Measurements from ENCODE around the gene TSPAN10. TPM values are rescaled to one million over a fixed set of nuclear protein-coding genes. Genes with fewer than 3 reads are reported as not detected.

TSPAN10 gene
- total and polyA plus RNA-seq, 2 of the 13 experiments (the other 11 are each of a cell fraction or from before 2014, with no cell fraction given), result 0.54 to 0.75 TPM

- TF ChIP-seq PBX3 (CRISPR knock-in tag; IDR thresholded peaks at IDR 0.05; ENCODE audit: borderline replicate concordance) (no peak), ZBED4 (CRISPR knock-in tag; IDR thresholded peaks at IDR 0.05; ENCODE audit: borderline replicate concordance) (no peak)
These were observed 33.0 kb upstream of the TSPAN10 start (continued) for GRCh38 chr17:81603846-81604610.

GRCh38 chr17:81607431-81607830, 29.6 kb upstream of the TSPAN10 start:
- in situ Hi-C loops (cut with HindIII; ENCODE audit: extremely low pct_ligation_motif_present, low pct_unique_long_range_greater_than_20kb), result no loop called here
- FAIRE-seq (no peak), ATAC-seq (no peak), DNase-seq (ENCODE audit: low spot score) (no peak)
- no TSS peak for BruUV-seq (replicated peaks)
- H3K4me2 ChIP-seq (ENCODE audit: low read depth, low read length), result no peak overlapping the region
- H3K4me3 ChIP-seq (replicated peaks in 1 of 3; ENCODE audit: insufficient read depth in 1 of 3, low read depth in 2 of 3, low read length in 3 of 3), result no peak overlapping the region
- H3K9ac ChIP-seq (ENCODE audit: insufficient read depth, low read depth, low read length), result no peak overlapping the region
- CTCF ChIA-PET (ENCODE audit: low intra/inter-chr PET ratio, low total read pairs), result no interaction called here
- no peak overlapping the region for H3K27ac ChIP-seq (ENCODE audit: extremely low read length, insufficient read depth, low read length)
- H3K27me3 ChIP-seq (ENCODE audit: control insufficient read depth in 1 of 2, insufficient read depth in 2 of 2, low read length in 2 of 2), result no peaks in the 10 kb centered on the region
- H3K36me3 ChIP-seq (replicated peaks in 1 of 2; ENCODE audit: control insufficient read depth in 1 of 2, insufficient read depth in 2 of 2, low read length in 2 of 2), result peaks cover 36 to 73% of the 10 kb centered on the region in 2 experiments
- no peaks in the 10 kb centered on the region for H3K9me3 ChIP-seq (ENCODE audit: low read length)
- H3K4me1 ChIP-seq (ENCODE audit: insufficient read depth, low read length), result no peaks in the 10 kb centered on the region
- intact Hi-C loops (cut with micrococcal nuclease; ENCODE audit: unreplicated experiment), result no loop called here
- peaks cover 4% of the 10 kb centered on the region for H3K79me2 ChIP-seq (ENCODE audit: insufficient read depth, low read length)
- no peak overlapping the region for H2AFZ ChIP-seq (ENCODE audit: low read length)
- POLR2A ChIA-PET, result no interaction called here
- WGBS (ENCODE audit: low lambda C conversion rate), result 98% methylated on average over 6 of the region's 6 CpGs
- H4K20me1 ChIP-seq (ENCODE audit: insufficient read depth, low read length), result no peaks in the 10 kb centered on the region; the same call in 1 of the 2 replicates
- TF ChIP-seq IRX3 (CRISPR knock-in tag; IDR thresholded peaks at IDR 0.05; ENCODE audit: borderline replicate concordance, low read depth) (no peak), TOPORS (CRISPR knock-in tag; IDR thresholded peaks at IDR 0.05) (no peak), ZNF652 (CRISPR knock-in tag; IDR thresholded peaks at IDR 0.05; ENCODE audit: borderline replicate concordance, low read depth) (no peak), HOXD1 (CRISPR knock-in tag; IDR thresholded peaks at IDR 0.05) (no peak), TAF1 (CRISPR knock-in tag; IDR thresholded peaks at IDR 0.05) (no peak), ZNF10 (CRISPR knock-in tag; IDR thresholded peaks at IDR 0.05; ENCODE audit: borderline replicate concordance, low read depth) (no peak), CBFB (CRISPR knock-in tag; IDR thresholded peaks at IDR 0.05) (no peak), TEF (CRISPR knock-in tag; IDR thresholded peaks at IDR 0.05) (no peak), ZNF30 (CRISPR knock-in tag; IDR thresholded peaks at IDR 0.05) (no peak), ZNF354B (CRISPR knock-in tag; IDR thresholded peaks at IDR 0.05) (no peak), GABPB1 (CRISPR knock-in tag; IDR thresholded peaks at IDR 0.05) (no peak), GABPA (IDR thresholded peaks at IDR 0.05; ENCODE audit: low read depth, low read length) (no peak), GABPA (CRISPR knock-in tag; IDR thresholded peaks at IDR 0.05; ENCODE audit: low read depth) (no peak), ZNF780A (CRISPR knock-in tag; IDR thresholded peaks at IDR 0.05) (no peak)

All from HepG2 (cell line).